Adrenal gland (tissue), 19 donors: ENCODE measurements around the gene TMEM207. TPM values are rescaled to one million over a fixed set of nuclear protein-coding genes. Genes with fewer than 3 reads are reported as not detected.

ENCODE experiments used
- DNase-seq, 7 donors: peaks; one replicate each; pipeline ENCODE4 v3.0.0-alpha.2; 2019 to 2020
- H3K27ac ChIP-seq, 5 donors: fragments of 200-600 bp; sonication (generic) in 4 of 5; 1 replicate in 3 of 5; 2 replicates in 2 of 5; pipeline versions ENCODE4 v1.5.1 to v1.8.0; 2016 to 2020; ENCODE audit warnings: mild to moderate bottlenecking in 1 of 5
- H3K27me3 ChIP-seq: fragments of 200-600 bp; 2 replicates; pipeline ENCODE4 v1.8.0; 2021
- H3K36me3 ChIP-seq, 2 donors: fragments of 200-600 bp; replicated peaks in 1 of 2; 1 replicate in 1 of 2; 2 replicates in 1 of 2; pipeline versions ENCODE4 v1.5.1 to v1.8.0; 2018 to 2022
- H3K4me1 ChIP-seq, 2 donors: fragments of 200-600 bp; replicated peaks in 1 of 2; 1 replicate in 1 of 2; 2 replicates in 1 of 2; pipeline versions ENCODE4 v1.5.1 to v1.8.0; 2018 to 2021
- H3K4me3 ChIP-seq, 4 donors: fragments of 200-600 bp; sonication (generic) in 3 of 4; one replicate each; pipeline ENCODE4 v1.5.1; 2016 to 2018
- H3K9me3 ChIP-seq, 3 donors: fragments of 200-600 bp; sonication (generic) in 1 of 3; replicated peaks in 1 of 3; 1 replicate in 2 of 3; 2 replicates in 1 of 3; pipeline versions ENCODE4 v1.5.1 to v1.8.0; 2016 to 2021
- CTCF ChIP-seq, 6 experiments: fragments of 450-650 bp in 4 of 6; fragments of 200-600 bp in 2 of 6; sonication (generic) in 1 of 6; IDR thresholded peaks; 1 replicate in 5 of 6; 2 replicates in 1 of 6; pipeline versions ENCODE4 v1.5.1 to v1.8.0; 2016 to 2021; ENCODE audit warnings: antibody characterized with exemption in 6 of 6, mild to moderate bottlenecking in 2 of 6, moderate library complexity in 1 of 6
- POLR2A ChIP-seq, 2 donors: fragments of 450-650 bp; IDR thresholded peaks; one replicate each; pipeline ENCODE4 v1.6.1; 2017; ENCODE audit warnings: antibody characterized with exemption in 2 of 2, mild to moderate bottlenecking in 2 of 2, moderate library complexity in 1 of 2
- WGBS, 4 donors: extraction: QIAGEN DNeasy Blood & Tissue Kit in 2 of 4; methylation state at CpG; one replicate each; pipeline versions ENCODE4 v1.1.5 to v1.1.7; 2013 to 2017; 5-methylcytosine and 5-hydroxymethylcytosine counted together
- intact Hi-C, 2 donors: fragments of 100-400 bp; cut with DNase I; formaldehyde crosslinking; loops; one replicate each; pipeline versions ENCODE4 v1.14.1 to v1.15.0; 2022 to 2023
- long read RNA-seq, 10 donors: library from polyadenylated mRNA in 3 of 10; unstranded in 2 of 10; stranded (forward) in 1 of 10; transcript quantifications; one replicate each; pipeline ENCODE4 v2.0.0 and lab custom pipeline, GENCODE V29; 2021 to 2026
- polyA plus RNA-seq, 3 donors: library from polyadenylated mRNA; stranded (reverse); fragments of 200-250 nt in 2 of 3; fragments of 350-450 nt in 1 of 3; fragmentation: Illumina TruSeq in 1 of 3; extraction: RNeasy Lipid Tissue Mini Kit (QIAGEN cat#74804) in 1 of 3; gene quantifications; one replicate each; pipeline ENCODE4 v1.2.3, GENCODE V29; 2013 to 2014
- total RNA-seq, 9 donors: library from RNA; depleted of rRNA in 4 of 9; stranded (reverse); fragments of >200 nt in 4 of 9; fragments of 120-200 nt in 1 of 9; fragmentation: NEBNext Ultra II Directional in 1 of 9; extraction: Animal tissue kit (Norgen Biotek cat#: 25700) in 1 of 9; gene quantifications; one replicate each; pipeline versions ENCODE4 v1.1.0 to v1.2.4, GENCODE V29; 2013 to 2023
- donor health status: healthy with polysubstance abuse.
- donor health status: Bipolar disorder and iron deficiency.
- donor health status: DM: yes; HTN: yes; CAD: no.
- donor health status: DM: no; HTN: no; CAD: no.
- donor health status: DM: no; HTN: no; CAD: no.
- donor health status: DM: yes; HTN: yes; CAD: no.

Gene TMEM207
- not detected for total RNA-seq
- not detected for polyA plus RNA-seq
- long read RNA-seq, donor 1, result 0 reads
- long read RNA-seq, donor 2, result 0 reads
- long read RNA-seq, donor 3, result 0 reads
- long read RNA-seq, donor 4, result 0 reads
- long read RNA-seq, donor 5, result 0 reads
- long read RNA-seq, donor 6, result 0 reads
- long read RNA-seq, donor 7, result 0 reads
- long read RNA-seq, donor 8, result 0 reads
- long read RNA-seq, donor 9, result 0 reads
- long read RNA-seq, donor 10, result 0 reads

- intact Hi-C loops, result no loop called here
- Histone ChIP-seq H3K4me1 (peaks cover 0 to 21% of the 10 kb centered on the region in 2 donors), H3K4me3 (no peak within 1 kb of the TSS), H3K9me3 (no peaks in the 10 kb centered on the region), H3K27me3 (no peaks in the 10 kb centered on the region), H3K36me3 (no peaks in the 10 kb centered on the region), H3K27ac (no peak within 1 kb of the TSS)
- WGBS, 4 donors, result 88 to 95% (median 92%) methylated on average over 1 of the region's 1 CpG
- TF ChIP-seq CTCF (IDR thresholded peaks at IDR 0.05) (no peak), POLR2A (IDR thresholded peaks at IDR 0.05) (no peak)
- no peak for DNase-seq
These were observed at the start of gene TMEM207 for GRCh38 chr3:190449801-190450200. Gene TMEM207, minus strand, starts transcription at chr3:190449901. Its CDS starts 92 bp downstream, at chr3:190449809.

- Histone ChIP-seq H3K4me1 (no peaks in the 10 kb centered on the region), H3K4me3 (no peak overlapping the region), H3K36me3 (no peaks in the 10 kb centered on the region), H3K27me3 (no peaks in the 10 kb centered on the region), H3K9me3 (no peaks in the 10 kb centered on the region), H3K27ac (no peak overlapping the region)
- DNase-seq, result no peak
- TF ChIP-seq POLR2A (IDR thresholded peaks at IDR 0.05), result no peak
- no peak for TF ChIP-seq CTCF (IDR thresholded peaks at IDR 0.05)
- WGBS, 4 donors, result 40 to 59% (median 50%) methylated on average over 2 of the region's 2 CpGs
- intact Hi-C loops, result no loop called here
These were observed 49.4 kb upstream of the TMEM207 start for GRCh38 chr3:190499122-190499521.

GRCh38 chr3:190498293-190498692 lies 48.6 kb upstream of the TMEM207 start:
- TF ChIP-seq CTCF (IDR thresholded peaks at IDR 0.05) (no peak), POLR2A (IDR thresholded peaks at IDR 0.05) (no peak)
- Histone ChIP-seq H3K4me1 (no peaks in the 10 kb centered on the region), H3K27ac (no peak overlapping the region), H3K36me3 (no peaks in the 10 kb centered on the region), H3K4me3 (no peak overlapping the region), H3K27me3 (no peaks in the 10 kb centered on the region), H3K9me3 (no peaks in the 10 kb centered on the region)
- DNase-seq, result no peak
- 76 to 93% (median 86%) methylated on average over 2 of the region's 2 CpGs for WGBS, 4 donors
- intact Hi-C loops, result no loop called here

- no peak for DNase-seq
- intact Hi-C loops, result no loop called here
- H3K4me1 ChIP-seq, result no peaks in the 10 kb centered on the region
- no peaks in the 10 kb centered on the region for H3K27me3 ChIP-seq
- H3K36me3 ChIP-seq, result no peaks in the 10 kb centered on the region
- H3K27ac ChIP-seq, result no peak overlapping the region
- H3K4me3 ChIP-seq, result no peak overlapping the region
- no peaks in the 10 kb centered on the region for H3K9me3 ChIP-seq
- TF ChIP-seq CTCF (IDR thresholded peaks at IDR 0.05), result no peak
- WGBS, 4 donors, result 77 to 92% (median 85%) methylated on average over 3 of the region's 3 CpGs
These were observed 48.1 kb upstream of the TMEM207 start for GRCh38 chr3:190497811-190498210.
